GM19238 (cell line): ENCODE results near the gene RIPOR2.

Experiments
- DNase-seq: peaks from one replicate; pipeline ENCODE4 v3.0.0; 2011; ENCODE audit warnings: low spot score; ENCODE audit not compliant: insufficient read length

The RIPOR2 gene

DNA sequence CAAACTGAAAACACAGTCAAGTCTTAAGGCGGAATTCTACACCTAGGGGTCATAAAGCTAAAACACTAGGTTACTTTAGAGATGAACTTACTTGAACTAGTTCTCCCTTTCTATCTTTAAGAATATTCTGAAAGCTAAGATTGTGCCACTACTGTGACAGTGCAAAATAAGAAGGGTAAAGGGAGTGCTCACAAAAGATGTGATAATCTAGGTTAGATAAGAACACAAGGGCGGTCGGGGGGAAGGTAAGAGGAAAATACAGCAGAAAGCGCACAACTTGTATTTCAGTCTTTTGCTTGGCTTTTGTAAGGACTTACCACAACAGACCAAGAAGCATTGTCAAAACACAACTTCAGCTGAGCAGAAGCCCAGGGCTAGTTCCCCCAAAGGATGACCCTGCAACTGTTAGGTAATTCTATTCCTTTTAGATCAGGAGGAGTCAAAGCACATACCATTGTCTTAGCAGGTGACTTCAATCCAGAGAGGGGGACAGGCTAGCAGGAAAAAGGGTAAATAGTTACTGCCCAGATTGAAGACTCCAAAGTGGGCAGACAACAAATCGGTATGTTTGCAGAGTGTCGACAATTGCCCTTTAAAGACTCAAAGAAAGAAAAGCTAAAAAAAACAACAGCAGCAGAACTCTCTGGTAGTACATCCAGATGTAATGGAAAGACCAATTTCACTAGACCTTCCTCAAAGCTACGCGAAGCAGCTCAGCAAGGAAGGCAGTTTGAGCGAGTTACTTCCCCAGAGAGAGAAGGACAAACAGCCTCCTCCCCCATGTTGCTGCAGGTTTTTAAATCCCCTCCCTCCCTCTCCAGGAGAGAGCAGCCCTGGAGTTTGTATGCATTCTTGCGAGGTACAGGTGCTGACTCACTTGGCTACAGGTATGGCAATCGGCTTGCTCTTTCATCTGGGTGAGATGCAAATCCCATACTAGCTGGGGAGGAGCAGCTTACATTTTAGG lies 59.0 kb downstream of the RIPOR2 start:
- no peak for DNase-seq

GRCh38 chr6:24875534-24875901 lies 60.2 kb downstream of the RIPOR2 start:
- no peak for DNase-seq

DNA sequence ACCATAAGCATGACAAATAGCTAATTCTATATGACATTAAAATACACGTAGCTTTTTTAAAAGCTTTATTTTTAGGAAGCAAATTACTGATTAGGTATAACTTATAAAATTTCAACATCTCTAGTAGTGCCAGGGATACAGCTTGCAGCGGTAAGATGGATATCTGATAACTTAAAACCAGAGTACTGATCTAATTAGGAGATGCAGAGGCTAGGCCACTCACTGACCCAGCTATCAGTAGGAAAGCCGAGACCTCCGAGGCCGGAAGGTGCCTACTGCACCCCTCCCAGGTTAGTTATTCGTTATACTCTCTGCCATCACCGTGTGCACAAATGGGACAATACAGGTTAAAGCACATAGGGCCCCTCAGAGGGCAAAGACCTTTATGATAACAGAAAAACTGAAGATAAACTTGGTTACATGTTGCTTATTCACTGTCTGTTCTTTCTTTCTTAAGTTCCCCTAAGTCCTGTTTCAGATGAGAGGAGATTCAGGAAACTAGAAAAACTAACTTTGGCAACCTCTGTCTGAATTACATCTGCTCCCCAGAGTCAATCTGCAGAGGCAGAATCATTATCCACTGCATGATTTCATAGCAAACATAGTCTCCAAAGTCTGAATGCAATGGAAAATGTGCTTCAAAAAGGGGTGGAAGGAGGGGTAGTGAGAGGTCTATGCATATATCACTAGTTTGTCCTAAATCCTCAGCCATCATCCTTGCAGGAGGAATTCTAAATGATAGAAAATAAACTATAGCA lies 60.8 kb downstream of the RIPOR2 start:
- DNase-seq = no peak

DNA sequence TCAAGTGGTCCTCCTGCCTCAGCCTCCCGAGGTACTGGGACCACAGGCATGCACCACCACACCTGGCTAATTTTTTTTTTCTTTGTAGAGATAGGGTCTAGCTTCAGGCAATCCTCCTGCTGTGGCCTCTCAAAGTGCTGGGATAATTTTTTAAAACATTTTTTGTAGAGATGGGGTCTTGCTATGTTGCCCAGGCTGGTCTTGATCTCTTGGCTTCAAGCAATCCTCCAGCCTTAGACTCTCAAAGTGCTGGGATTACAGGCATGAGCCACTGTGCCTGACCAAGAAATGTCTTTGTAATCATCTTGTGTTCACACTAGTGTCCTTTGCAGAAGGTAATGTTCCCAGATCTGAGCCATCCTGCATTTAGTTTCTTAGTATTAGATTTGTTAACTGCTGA lies 61.6 kb downstream of the RIPOR2 start:
- DNase-seq = no peak

DNA sequence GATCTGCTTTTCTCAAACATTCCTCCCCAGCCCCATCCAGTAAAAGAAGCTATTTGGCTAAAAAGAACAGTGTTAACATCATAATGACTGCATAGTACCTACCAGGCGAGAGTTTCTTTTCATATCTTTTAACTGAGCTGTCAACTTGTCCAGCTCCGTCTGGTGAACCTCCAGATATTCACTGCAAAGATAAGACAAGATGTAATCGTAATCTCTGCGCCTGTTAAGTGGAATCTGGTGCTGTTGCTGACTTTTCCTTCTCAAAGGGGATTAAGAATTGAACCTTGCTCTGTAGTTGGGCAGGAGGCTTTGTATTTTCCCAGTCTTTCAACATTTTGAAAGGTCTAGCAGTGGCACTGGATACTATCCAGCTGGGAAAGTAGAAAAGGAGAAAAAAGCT lies 63.0 kb downstream of the RIPOR2 start:
- no peak for DNase-seq

GRCh38 chr6:24868765-24869164 lies 67.0 kb downstream of the RIPOR2 start:
- no peak for DNase-seq

GRCh38 chr6:24867104-24867703 lies 68.6 kb downstream of the RIPOR2 start:
- no peak for DNase-seq

DNA sequence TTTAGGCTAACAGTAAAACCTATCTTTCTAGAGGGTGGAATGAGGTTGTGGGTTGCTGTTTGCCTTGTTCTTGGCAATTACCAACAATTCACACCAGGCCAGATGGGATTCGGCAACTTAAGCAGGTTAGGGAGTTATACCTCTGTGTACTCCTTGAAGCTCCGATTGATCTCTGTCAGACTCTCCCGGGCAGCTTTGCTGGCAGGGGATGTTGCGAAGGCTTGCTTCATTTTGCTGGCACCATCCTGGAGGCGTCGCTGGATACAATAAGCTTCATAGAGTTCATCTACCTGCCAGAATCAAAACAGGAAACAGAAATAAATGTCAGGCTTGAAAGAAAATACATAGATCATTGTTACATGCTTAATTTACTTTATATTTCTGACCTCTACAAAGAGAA lies 70.6 kb downstream of the RIPOR2 start:
- no peak for DNase-seq

GRCh38 chr6:24864343-24864742 lies 71.4 kb downstream of the RIPOR2 start:
- no peak for DNase-seq

DNA sequence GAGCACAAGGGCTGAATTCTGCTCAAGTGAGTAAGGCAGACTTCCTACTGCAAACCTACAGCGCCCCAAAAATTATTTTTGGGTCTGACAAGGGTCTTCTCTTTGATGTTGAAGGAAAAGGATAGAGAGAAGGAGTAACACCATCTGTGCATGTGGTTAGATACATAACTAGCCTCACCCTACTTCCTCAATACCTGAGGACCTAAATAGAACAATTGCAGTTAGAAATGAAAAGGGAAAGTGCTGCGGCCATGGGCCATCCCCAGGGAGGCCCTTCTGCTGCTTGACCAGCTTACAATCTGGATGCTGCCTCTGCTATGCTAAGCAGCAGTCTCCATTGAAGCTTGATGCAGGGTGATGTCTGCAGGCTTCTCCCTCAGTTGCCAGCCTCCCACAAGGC lies 73.8 kb downstream of the RIPOR2 start:
- DNase-seq = peak; percentile 26

GRCh38 chr6:24859608-24860200 lies 76.1 kb downstream of the RIPOR2 start:
- DNase-seq = no peak

GRCh38 chr6:24859132-24859531 lies 76.6 kb downstream of the RIPOR2 start:
- no peak for DNase-seq

DNA sequence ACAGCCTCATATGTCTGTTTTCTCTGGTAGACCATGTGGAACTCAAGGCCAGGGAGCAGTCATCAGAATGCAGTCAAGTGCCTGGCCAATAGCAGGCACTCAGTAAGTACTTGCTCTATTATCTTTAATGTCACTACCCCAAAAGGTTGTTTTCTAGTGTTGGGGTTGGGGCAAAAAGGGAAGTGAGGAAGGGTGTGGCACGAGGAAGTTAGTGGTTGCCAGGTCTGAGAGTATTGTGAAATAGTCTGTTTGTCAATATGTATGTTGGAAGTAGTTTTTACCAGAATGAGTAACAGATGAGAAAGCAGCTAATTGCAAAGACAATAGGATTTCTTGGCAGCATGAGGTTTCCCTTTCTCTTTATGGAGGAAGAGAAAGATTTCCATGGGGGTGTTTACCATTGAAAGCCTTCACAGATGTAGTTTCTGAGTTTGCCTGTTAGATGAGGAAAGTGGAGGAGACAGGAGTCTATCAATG lies 77.5 kb downstream of the RIPOR2 start:
- DNase-seq = peak; percentile 23

GRCh38 chr6:24856901-24857670 lies 78.7 kb downstream of the RIPOR2 start:
- DNase-seq = no peak

- DNase-seq = no peak
Observed at GRCh38 chr6:24856246-24856599, 79.5 kb downstream of the RIPOR2 start.

- peak; percentile 63 for DNase-seq
Observed at GRCh38 chr6:24855395-24856245, 80.1 kb downstream of the RIPOR2 start.

- DNase-seq = no peak
Observed at GRCh38 chr6:24854077-24854666, 81.6 kb downstream of the RIPOR2 start.

- no peak for DNase-seq
Observed at GRCh38 chr6:24851086-24851485, 84.7 kb downstream of the RIPOR2 start.

DNA sequence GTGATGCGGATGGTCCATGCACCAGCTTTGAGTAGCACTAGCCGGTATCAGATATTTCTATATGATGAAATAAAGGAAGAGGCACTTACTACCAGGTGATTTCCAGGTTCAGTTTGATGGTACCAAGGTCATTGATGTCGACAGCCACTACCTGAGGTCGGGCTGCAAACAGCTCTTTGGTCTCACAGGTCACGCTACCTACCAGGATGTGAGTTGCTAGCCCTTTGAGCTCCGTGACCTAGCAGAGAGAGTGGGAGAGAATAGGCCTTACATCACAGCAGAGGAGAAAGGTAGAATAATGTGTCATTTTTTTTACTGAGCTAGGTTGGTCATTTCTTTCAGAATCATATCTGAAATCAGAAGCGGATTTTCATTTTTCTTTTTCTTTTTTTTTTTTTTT lies 86.0 kb downstream of the RIPOR2 start:
- no peak for DNase-seq

GRCh38 chr6:24848461-24848860 lies 87.3 kb downstream of the RIPOR2 start:
- DNase-seq = no peak
